ENCODE data around the gene DGKG. TPM values are rescaled to one million over a fixed set of nuclear protein-coding genes. Genes with fewer than 3 reads are reported as not detected.

DGKG gene
- total RNA-seq, 3 donors from 2014 or later (not counting 1 experiment from before 2014, with no cell fraction given) = 0.25 to 1.6 (median 0.63) TPM

- Mint-ChIP-seq H3K4me1 (no peaks in the 10 kb centered on the region), H3K9me3 (no peaks in the 10 kb centered on the region), H3K27me3 (ENCODE audit: low read depth in 2 of 2) (no peaks in the 10 kb centered on the region), H3K36me3 (no peaks in the 10 kb centered on the region), H3K27ac (no peak overlapping the region), H3K4me3 (no peak overlapping the region)
- WGBS (ENCODE audit: insufficient coverage) = 93% methylated on average over 3 of the region's 3 CpGs
- Histone ChIP-seq H3K4me1 (ENCODE audit: control insufficient read depth, insufficient read depth, low read length) (peaks cover 4% of the 10 kb centered on the region), H3K9me3 (ENCODE audit: control insufficient read depth, insufficient read depth, low read length) (no peaks in the 10 kb centered on the region), H3K27me3 (ENCODE audit: control insufficient read depth, insufficient read depth, low read length) (no peaks in the 10 kb centered on the region), H3K27ac (ENCODE audit: low read length) (no peak overlapping the region), H3K4me3 (ENCODE audit: low read length) (no peak overlapping the region), H3K36me3 (ENCODE audit: control insufficient read depth, insufficient read depth, low read length) (no peaks in the 10 kb centered on the region)
- DNase-seq (no peak), ATAC-seq (no peak)
- intact Hi-C loops (cut with micrococcal nuclease) = no loop called here
- TF ChIP-seq CTCF (IDR thresholded peaks at IDR 0.05) = no peak
These were observed 149.4 kb downstream of the DGKG start for GRCh38 chr3:186212611-186213010.

GRCh38 chr3:186210852-186211500 is 151.1 kb downstream of the DGKG start:
- Histone ChIP-seq H3K4me1 (ENCODE audit: control insufficient read depth, insufficient read depth, low read length) (peaks cover 4% of the 10 kb centered on the region), H3K9me3 (ENCODE audit: control insufficient read depth, insufficient read depth, low read length) (no peaks in the 10 kb centered on the region), H3K27ac (ENCODE audit: low read length) (no peak overlapping the region), H3K36me3 (ENCODE audit: control insufficient read depth, insufficient read depth, low read length) (no peaks in the 10 kb centered on the region), H3K27me3 (ENCODE audit: control insufficient read depth, insufficient read depth, low read length) (no peaks in the 10 kb centered on the region), H3K4me3 (ENCODE audit: low read length) (no peak overlapping the region)
- Mint-ChIP-seq H3K36me3 (no peaks in the 10 kb centered on the region), H3K4me1 (no peaks in the 10 kb centered on the region), H3K27ac (no peak overlapping the region), H3K9me3 (no peaks in the 10 kb centered on the region), H3K4me3 (no peak overlapping the region), H3K27me3 (ENCODE audit: low read depth in 2 of 2) (no peaks in the 10 kb centered on the region)
- no peak for TF ChIP-seq CTCF (IDR thresholded peaks at IDR 0.05)
- WGBS (ENCODE audit: insufficient coverage) = 95% methylated on average over 9 of the region's 9 CpGs
- intact Hi-C loops (cut with micrococcal nuclease) = no loop called here
- no peak for DNase-seq
- ATAC-seq = no peak

GRCh38 chr3:186209810-186210752 is 152.0 kb downstream of the DGKG start:
- intact Hi-C loops (cut with micrococcal nuclease) = no loop called here
- Mint-ChIP-seq H3K27me3 (ENCODE audit: low read depth in 2 of 2) (no peaks in the 10 kb centered on the region), H3K36me3 (no peaks in the 10 kb centered on the region), H3K27ac (no peak overlapping the region), H3K4me3 (no peak overlapping the region), H3K9me3 (no peaks in the 10 kb centered on the region), H3K4me1 (no peaks in the 10 kb centered on the region)
- no peak overlapping the region for H3K27ac ChIP-seq (ENCODE audit: low read length)
- no peaks in the 10 kb centered on the region for H3K9me3 ChIP-seq (ENCODE audit: control insufficient read depth, insufficient read depth, low read length)
- H3K4me1 ChIP-seq (ENCODE audit: control insufficient read depth, insufficient read depth, low read length) = peaks cover 4% of the 10 kb centered on the region
- no peak overlapping the region for H3K4me3 ChIP-seq (ENCODE audit: low read length)
- no peak for TF ChIP-seq CTCF (IDR thresholded peaks at IDR 0.05)
- no peak for ATAC-seq
- no peak for DNase-seq
- H3K27me3 ChIP-seq (ENCODE audit: control insufficient read depth, insufficient read depth, low read length) = no peaks in the 10 kb centered on the region
- WGBS (ENCODE audit: insufficient coverage) = 38% methylated on average over 19 of the region's 20 CpGs
- no peaks in the 10 kb centered on the region for H3K36me3 ChIP-seq (ENCODE audit: control insufficient read depth, insufficient read depth, low read length)
